Nephron (organoid): ENCODE data around the gene MAEL.

Experiments
- H3K27ac Mint-ChIP-seq, 3 experiments: 2 replicates each; pipeline ENCODE4 v1.8.0; 2020; ENCODE audit warnings: mixed read lengths in 3 of 3, mild to moderate bottlenecking in 2 of 3, moderate library complexity in 1 of 3
- H3K27me3 Mint-ChIP-seq: 2 replicates; pipeline ENCODE4 v1.8.0; 2021; ENCODE audit warnings: low read depth, mild to moderate bottlenecking, moderate library complexity, mixed read lengths
- H3K36me3 Mint-ChIP-seq: 2 replicates; pipeline ENCODE4 v1.8.0; 2020; ENCODE audit warnings: low read depth, mixed read lengths
- H3K4me1 Mint-ChIP-seq: 2 replicates; pipeline ENCODE4 v1.8.0; 2020; ENCODE audit warnings: mixed read lengths
- H3K4me3 Mint-ChIP-seq, 3 experiments: 2 replicates each; pipeline ENCODE4 v1.8.0; 2020; ENCODE audit warnings: mild to moderate bottlenecking in 3 of 3, mixed read lengths in 3 of 3, moderate library complexity in 2 of 3
- H3K9me3 Mint-ChIP-seq: 2 replicates; pipeline ENCODE4 v1.8.0; 2020; ENCODE audit warnings: mixed read lengths
- CTCF ChIP-seq, 3 experiments: fragments of 200-600 bp; sonication (generic); IDR thresholded peaks; one replicate each; pipeline ENCODE4 v1.5.0; 2021; ENCODE audit warnings: antibody characterized with exemption in 3 of 3; ENCODE audit not compliant: unreplicated experiment in 3 of 3

The MAEL gene

GRCh38 chr1:166974647-166975345 lies 14.3 kb upstream of the MAEL start:
- no peak for TF ChIP-seq CTCF (IDR thresholded peaks at IDR 0.05; ENCODE audit: unreplicated experiment in 3 of 3)
- peak overlapping the region in 2 of 3 experiments; percentile 1 to 44 for H3K27ac Mint-ChIP-seq
- H3K36me3 Mint-ChIP-seq, result no peaks in the 10 kb centered on the region
- H3K27me3 Mint-ChIP-seq, result peaks cover 84% of the 10 kb centered on the region
- H3K9me3 Mint-ChIP-seq, result no peaks in the 10 kb centered on the region
- H3K4me1 Mint-ChIP-seq, result peaks cover 19% of the 10 kb centered on the region
- H3K4me3 Mint-ChIP-seq, result peak overlapping the region; percentile 82 to 90 (median 84)

- peaks cover 19% of the 10 kb centered on the region for H3K4me1 Mint-ChIP-seq
- H3K9me3 Mint-ChIP-seq, result no peaks in the 10 kb centered on the region
- H3K27me3 Mint-ChIP-seq, result peaks cover 83% of the 10 kb centered on the region
- peak within 1 kb of the TSS; percentile 82 to 90 (median 84) for H3K4me3 Mint-ChIP-seq
- no peak for TF ChIP-seq CTCF (IDR thresholded peaks at IDR 0.05; ENCODE audit: unreplicated experiment in 3 of 3)
- no peaks in the 10 kb centered on the region for H3K36me3 Mint-ChIP-seq
- H3K27ac Mint-ChIP-seq, result peak within 1 kb of the TSS in 2 of 3 experiments; percentile 23 to 44
Observed at GRCh38 chr1:166975361-166976129, 13.5 kb upstream of the MAEL start, which contains the start of gene ILDR2. TSS of gene ILDR2 (minus strand) at chr1:166975540. CDS start at chr1:166975268, 272 bp downstream.

GRCh38 chr1:166977951-166978350 lies 11.1 kb upstream of the MAEL start:
- Mint-ChIP-seq H3K36me3 (no peaks in the 10 kb centered on the region), H3K27me3 (peaks cover 59% of the 10 kb centered on the region), H3K4me3 (no peak overlapping the region), H3K27ac (no peak overlapping the region), H3K4me1 (peaks cover 16% of the 10 kb centered on the region), H3K9me3 (no peaks in the 10 kb centered on the region)
- TF ChIP-seq CTCF (IDR thresholded peaks at IDR 0.05; ENCODE audit: unreplicated experiment in 3 of 3), result no peak

DNA sequence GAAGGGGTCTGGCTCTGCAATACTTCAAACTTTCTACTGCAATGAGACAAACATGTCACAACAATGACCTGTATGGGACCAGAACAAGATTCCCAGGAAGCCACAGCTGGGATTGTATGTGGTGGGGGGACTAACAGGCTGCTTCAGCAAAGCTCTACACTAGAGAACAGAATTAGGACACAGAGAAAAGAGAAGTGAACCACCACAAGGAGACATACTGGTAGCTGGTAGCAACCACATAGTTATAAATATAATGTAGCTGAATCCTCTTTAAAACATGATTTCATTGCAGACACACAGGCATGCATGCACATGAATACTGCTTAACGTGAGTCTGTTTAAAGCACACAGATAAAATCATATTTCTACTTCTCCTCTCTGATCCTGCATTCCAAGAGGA lies 10.3 kb upstream of the MAEL start:
- peaks cover 16% of the 10 kb centered on the region for H3K4me1 Mint-ChIP-seq
- no peak overlapping the region for H3K27ac Mint-ChIP-seq
- H3K27me3 Mint-ChIP-seq, result peaks cover 50% of the 10 kb centered on the region
- H3K4me3 Mint-ChIP-seq, result no peak overlapping the region
- no peaks in the 10 kb centered on the region for H3K36me3 Mint-ChIP-seq
- no peaks in the 10 kb centered on the region for H3K9me3 Mint-ChIP-seq
- no peak for TF ChIP-seq CTCF (IDR thresholded peaks at IDR 0.05; ENCODE audit: unreplicated experiment in 3 of 3)

DNA sequence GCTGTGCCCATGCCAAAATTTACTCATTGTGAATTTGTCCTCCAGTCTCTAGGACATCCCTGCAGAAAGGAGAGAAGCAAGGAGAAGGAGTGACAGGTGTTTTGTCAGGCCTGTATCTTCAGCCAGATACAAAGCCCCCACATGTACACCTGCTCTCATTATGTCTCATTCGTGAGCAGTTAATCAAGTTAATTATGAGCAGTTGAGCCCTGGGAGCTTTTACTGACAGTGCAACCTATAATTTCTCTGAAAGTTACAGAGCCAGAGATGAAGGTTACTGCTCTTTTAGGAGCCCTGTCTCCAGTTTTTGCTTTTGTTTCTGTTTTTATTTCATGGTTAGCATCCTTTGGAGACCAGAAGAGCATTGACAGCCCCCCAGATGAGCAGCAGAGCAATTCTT lies 8.7 kb upstream of the MAEL start:
- Mint-ChIP-seq H3K4me3 (no peak overlapping the region), H3K27me3 (peaks cover 35% of the 10 kb centered on the region), H3K9me3 (no peaks in the 10 kb centered on the region), H3K27ac (no peak overlapping the region), H3K4me1 (peaks cover 5% of the 10 kb centered on the region), H3K36me3 (no peaks in the 10 kb centered on the region)
- TF ChIP-seq CTCF (IDR thresholded peaks at IDR 0.05; ENCODE audit: unreplicated experiment in 3 of 3), result no peak
